WTC11 (cell line): Measurements from ENCODE around the gene SLC26A8.

Source experiments
- ATF1 ChIP-seq: sonication (generic); formaldehyde crosslinking; IDR thresholded peaks from 2 replicates; pipeline ENCODE4 v1.8.1; 2023; ENCODE audit warnings: mild to moderate bottlenecking, moderate library complexity, missing genetic modification reagents
- ATF2 ChIP-seq: sonication (generic); formaldehyde crosslinking; IDR thresholded peaks from 2 replicates; pipeline ENCODE4 v1.8.1; 2022; ENCODE audit warnings: low read depth, missing genetic modification reagents, borderline replicate concordance
- CBFB ChIP-seq: sonication (generic); formaldehyde crosslinking; IDR thresholded peaks from 2 replicates; pipeline ENCODE4 v1.8.1; 2022; ENCODE audit warnings: mild to moderate bottlenecking, low read depth, missing genetic modification reagents
- CTCF ChIP-seq: fragments of 200-600 bp; IDR thresholded peaks from 2 replicates; pipeline ENCODE4 v1.8.0; 2022; ENCODE audit warnings: antibody characterized with exemption
- E2F4 ChIP-seq: sonication (generic); formaldehyde crosslinking; IDR thresholded peaks from 2 replicates; pipeline ENCODE4 v1.8.1; 2022; ENCODE audit warnings: low read depth, mild to moderate bottlenecking, moderate library complexity, missing genetic modification reagents, borderline replicate concordance
- ELF4 ChIP-seq: sonication (generic); formaldehyde crosslinking; IDR thresholded peaks from 2 replicates; pipeline ENCODE4 v1.8.1; 2022; ENCODE audit warnings: low read depth, mild to moderate bottlenecking, moderate library complexity, missing genetic modification reagents
- IRF1 ChIP-seq: sonication (generic); formaldehyde crosslinking; IDR thresholded peaks from 2 replicates; pipeline ENCODE4 v1.8.0; 2023; ENCODE audit warnings: missing genetic modification reagents
- MXD4 ChIP-seq: fragments of 250-450 bp; sonication (Bioruptor Pico); IDR thresholded peaks from 2 replicates; pipeline ENCODE4 v1.8.0; 2021; ENCODE audit warnings: mild to moderate bottlenecking, moderate library complexity, borderline replicate concordance
- NR1H2 ChIP-seq: sonication (generic); formaldehyde crosslinking; IDR thresholded peaks from 2 replicates; pipeline ENCODE4 v1.9.0; 2021; ENCODE audit warnings: mild to moderate bottlenecking, moderate library complexity, missing genetic modification reagents
- RELA ChIP-seq: sonication (generic); formaldehyde crosslinking; IDR thresholded peaks from 2 replicates; pipeline ENCODE4 v1.8.1; 2022; ENCODE audit warnings: missing genetic modification reagents, mild to moderate bottlenecking, borderline replicate concordance
- SMAD4 ChIP-seq: sonication (generic); formaldehyde crosslinking; IDR thresholded peaks from 2 replicates; pipeline ENCODE4 v1.8.0; 2022; ENCODE audit warnings: mild to moderate bottlenecking, missing genetic modification reagents
- ZNF416 ChIP-seq: fragments of 250-450 bp; sonication (Bioruptor Pico); IDR thresholded peaks from 2 replicates; pipeline ENCODE4 v1.9.0; 2021; ENCODE audit warnings: mild to moderate bottlenecking, inconsistent platforms

- TF ChIP-seq ATF1 (CRISPR knock-in tag) (no peak), ELF4 (no peak), CTCF (no peak), IRF1 (CRISPR knock-in tag) (no peak), CBFB (CRISPR knock-in tag) (no peak), SMAD4 (CRISPR knock-in tag) (no peak; the same call in 1 of the 2 replicates), NR1H2 (CRISPR knock-in tag) (no peak), RELA (CRISPR knock-in tag) (no peak), ATF2 (CRISPR knock-in tag) (no peak), E2F4 (CRISPR knock-in tag) (no peak), MXD4 (CRISPR knock-in tag) (no peak), ZNF416 (CRISPR knock-in tag) (no peak)
These were observed 3.2 kb upstream of the SLC26A8 start, which contains the start of gene MAPK14 for GRCh38 chr6:36027501-36028087.
